ENCODE measurements around the gene PMFBP1.

- TF ChIP-seq SP1 (IDR thresholded peaks at IDR 0.05) (no peak), FOXM1 (IDR thresholded peaks at IDR 0.05; ENCODE audit: borderline replicate concordance) (no peak), ZNF384 (IDR thresholded peaks at IDR 0.05) (no peak), ARNT (IDR thresholded peaks at IDR 0.05) (no peak), HDGF (IDR thresholded peaks at IDR 0.05; ENCODE audit: borderline replicate concordance) (no peak), TARDBP (IDR thresholded peaks at IDR 0.05) (no peak), PKNOX1 (IDR thresholded peaks at IDR 0.05) (no peak), FOXA1 (IDR thresholded peaks at IDR 0.05) (no peak), FOXK2 (IDR thresholded peaks at IDR 0.05) (no peak), L3MBTL2 (conservative IDR thresholded peaks at IDR 0.05) (no peak)
Observed at GRCh38 chr16:72134507-72134906, 37.4 kb downstream of the PMFBP1 start.
